HepG2 (cell line): ENCODE measurements around the gene UNC93A. TPM values are rescaled to one million over a fixed set of nuclear protein-coding genes. Genes with fewer than 3 reads are reported as not detected.

Source experiments
- ATAC-seq: fragments of 200-7000 bp; cut with Tn5 transposase; 3 replicates; pipeline ENCODE4 v1.9.1; 2020; ENCODE audit warnings: mild to moderate bottlenecking, moderate library complexity
- BruUV-seq: library from RNA; stranded (reverse); fragments of 400-500 nt; replicated peaks from 2 replicates; lab custom pipeline; 2021; lab: Mats Ljungman, UMichigan
- CTCF ChIA-PET: fragments of 300-600 bp; formaldehyde crosslinking; extraction: SDS; loops from one replicate; lab custom pipeline; 2021; ENCODE audit warnings: low total read pairs, inconsistent platforms, low intra/inter-chr PET ratio; lab: Yijun Ruan, JAX
- POLR2A ChIA-PET: fragments of 350-600 bp; sonication (Branson Sonifier 250); formaldehyde crosslinking; loops from one replicate; lab custom pipeline; 2020; ENCODE audit warnings: antibody characterized with exemption, inconsistent platforms; lab: Yijun Ruan, JAX
- DNase-seq: peaks from one replicate; pipeline ENCODE4 v3.0.0-alpha.2; 2015; ENCODE audit warnings: low spot score
- FAIRE-seq: peaks from 3 replicates; lab custom pipeline; 2011; peaks lifted over from hg19 to GRCh38; lab: Jason Lieb, UNC
- H2AFZ ChIP-seq: one replicate; pipeline ENCODE4 v1.6.1; 2011; ENCODE audit warnings: low read length, inconsistent platforms
- H3K27ac ChIP-seq: fragments of 300-600 bp; 3 replicates; pipeline ENCODE4 v1.8.0; 2011; ENCODE audit warnings: mixed run types, mild to moderate bottlenecking, mixed read lengths, low read length, inconsistent platforms; ENCODE audit not compliant: insufficient read depth; ENCODE audit errors: extremely low read length
- H3K27me3 ChIP-seq, 2 experiments: fragments of 200-600 bp in 1 of 2; 2 replicates in 1 of 2; 3 replicates in 1 of 2; pipeline versions ENCODE4 v1.6.0 to v1.8.0; 2011; ENCODE audit warnings: low read length in 2 of 2, mild to moderate bottlenecking in 2 of 2, moderate library complexity in 2 of 2, inconsistent platforms in 1 of 2; ENCODE audit not compliant: insufficient read depth in 2 of 2, control insufficient read depth in 1 of 2
- H3K36me3 ChIP-seq, 2 experiments: fragments of 200-600 bp in 1 of 2; replicated peaks in 1 of 2; 2 replicates in 1 of 2; 3 replicates in 1 of 2; pipeline versions ENCODE4 v1.5.1 to v1.8.0; 2011; ENCODE audit warnings: low read length in 2 of 2, inconsistent platforms in 1 of 2; ENCODE audit not compliant: insufficient read depth in 2 of 2, control insufficient read depth in 1 of 2
- H3K4me1 ChIP-seq: 2 replicates; pipeline ENCODE4 v1.5.1; 2012; ENCODE audit warnings: low read length, inconsistent platforms; ENCODE audit not compliant: insufficient read depth
- H3K4me2 ChIP-seq: 2 replicates; pipeline ENCODE4 v1.6.0; 2011; ENCODE audit warnings: low read depth, low read length, inconsistent platforms
- H3K4me3 ChIP-seq, 3 experiments: fragments of 200-600 bp in 1 of 3; sonication (generic), shearing (Covaris generic) in 1 of 3; replicated peaks in 1 of 3; 2 replicates each; pipeline ENCODE4 v1.5.1; 2011 to 2016; ENCODE audit warnings: low read length in 3 of 3, inconsistent platforms in 2 of 3, low read depth in 2 of 3, mild to moderate bottlenecking in 2 of 3, control low read depth in 1 of 3, mixed read lengths in 1 of 3; ENCODE audit not compliant: insufficient read depth in 1 of 3
- H3K79me2 ChIP-seq: one replicate; pipeline ENCODE4 v1.6.1; 2011; ENCODE audit warnings: low read length, inconsistent platforms; ENCODE audit not compliant: insufficient read depth
- H3K9ac ChIP-seq: 2 replicates; pipeline ENCODE4 v1.6.0; 2011; ENCODE audit warnings: mild to moderate bottlenecking, low read depth, low read length, inconsistent platforms; ENCODE audit not compliant: insufficient read depth
- H3K9me3 ChIP-seq: 2 replicates; pipeline ENCODE4 v1.5.1; 2012; ENCODE audit warnings: mild to moderate bottlenecking, low read length
- H4K20me1 ChIP-seq: 2 replicates; pipeline ENCODE4 v1.6.0; 2011; ENCODE audit warnings: inconsistent platforms, mild to moderate bottlenecking, low read length, moderate library complexity; ENCODE audit not compliant: insufficient read depth
- AKNA ChIP-seq: sonication (generic); formaldehyde crosslinking; IDR thresholded peaks from 2 replicates; pipeline ENCODE4 v1.4.0; 2020; ENCODE audit warnings: missing genetic modification reagents, borderline replicate concordance
- ATM ChIP-seq: fragments of 450-650 bp; IDR thresholded peaks from 2 replicates; pipeline ENCODE4 v1.7.1; 2017; ENCODE audit warnings: mild to moderate bottlenecking, borderline replicate concordance
- DDIT3 ChIP-seq: sonication (generic); formaldehyde crosslinking; IDR thresholded peaks from 2 replicates; pipeline ENCODE4 v1.4.0; 2020; ENCODE audit warnings: mild to moderate bottlenecking, missing genetic modification reagents
- DPF2 ChIP-seq: sonication (generic); formaldehyde crosslinking; IDR thresholded peaks from 2 replicates; pipeline ENCODE4 v1.4.0; 2020; ENCODE audit warnings: mild to moderate bottlenecking, low read depth, missing genetic modification reagents, borderline replicate concordance
- HNRNPL ChIP-seq: fragments of 200-400 bp; formaldehyde crosslinking; IDR thresholded peaks from 2 replicates; pipeline ENCODE4 v1.6.1; 2017; ENCODE audit warnings: mild to moderate bottlenecking, low read depth, low read length
- IKZF1 ChIP-seq: fragments of 450-650 bp; IDR thresholded peaks from 2 replicates; pipeline ENCODE4 v1.7.1; 2016
- IRX3 ChIP-seq: sonication (generic); formaldehyde crosslinking; IDR thresholded peaks from 2 replicates; pipeline ENCODE4 v1.8.1; 2023; ENCODE audit warnings: mild to moderate bottlenecking, low read depth, missing genetic modification reagents, borderline replicate concordance
- NFE2 ChIP-seq: sonication (generic); formaldehyde crosslinking; IDR thresholded peaks from 2 replicates; pipeline ENCODE4 v1.4.0; 2020; ENCODE audit warnings: missing genetic modification reagents
- PBX2 ChIP-seq: IDR thresholded peaks from 2 replicates; pipeline ENCODE4 v1.6.1; 2016; ENCODE audit warnings: control low read depth
- PCBP2 ChIP-seq: fragments of 200-400 bp; formaldehyde crosslinking; optimal IDR thresholded peaks from 2 replicates; pipeline ENCODE3; 2018; ENCODE audit warnings: low read length, low read depth; ENCODE audit not compliant: poor library complexity, severe bottlenecking
- ZFX ChIP-seq: sonication (generic); formaldehyde crosslinking; IDR thresholded peaks from 2 replicates; pipeline ENCODE4 v1.4.0; 2020; ENCODE audit warnings: mild to moderate bottlenecking, low read depth, missing genetic modification reagents, moderate library complexity
- ZNF687 ChIP-seq: sonication (generic); formaldehyde crosslinking; IDR thresholded peaks from 2 replicates; pipeline ENCODE4 v1.5.1; 2020; ENCODE audit warnings: mild to moderate bottlenecking, missing genetic modification reagents, moderate library complexity
- ZNF768 ChIP-seq: sonication (generic); formaldehyde crosslinking; IDR thresholded peaks from 2 replicates; pipeline ENCODE4 v1.4.0; 2020; ENCODE audit warnings: missing genetic modification reagents
- ZNF816 ChIP-seq: sonication (generic); formaldehyde crosslinking; IDR thresholded peaks from 2 replicates; pipeline ENCODE4 v1.8.0; 2022; ENCODE audit warnings: missing genetic modification reagents, mild to moderate bottlenecking, borderline replicate concordance
- WGBS: methylation state at CpG from one replicate; pipeline ENCODE4 v1.1.6; 2017; ENCODE audit warnings: low lambda C conversion rate; 5-methylcytosine and 5-hydroxymethylcytosine counted together
- in situ Hi-C: cut with HindIII; loops from 2 replicates; pipeline ENCODE4 v1.10.0; 2017; ENCODE audit warnings: low pct_unique_long_range_greater_than_20kb; ENCODE audit not compliant: extremely low pct_ligation_motif_present
- intact Hi-C: fragments of 100-400 bp; cut with micrococcal nuclease; formaldehyde crosslinking; loops from one replicate; pipeline ENCODE4 v1.10.0; 2022; ENCODE audit not compliant: unreplicated experiment
- polyA plus RNA-seq, 8 experiments: library from polyadenylated mRNA; depleted of rRNA in 3 of 8; stranded (reverse) in 7 of 8; unstranded in 1 of 8; fragments of >200 nt; fragmentation: Illumina TruSeq in 4 of 8; extraction: Trizol in 4 of 8; gene quantifications; 2 replicates each; pipeline versions ENCODE4 v1.2.1 to v1.2.3, GENCODE V29; 2011 to 2016; ENCODE audit warnings: low read depth in 4 of 8, missing spikeins in 1 of 8, mixed read lengths in 1 of 8; ENCODE audit not compliant: insufficient read depth in 1 of 8
- total RNA-seq, 5 experiments: library from RNA; depleted of rRNA; stranded (reverse); fragments of >200 nt; fragmentation: Illumina TruSeq; extraction: Trizol; gene quantifications; 2 replicates each; pipeline ENCODE4 v1.2.3, GENCODE V29; 2016; ENCODE audit warnings: low read depth in 1 of 5

Gene UNC93A
- total and polyA plus RNA-seq, 2 of the 13 experiments (the other 11 are each of a cell fraction or from before 2014, with no cell fraction given) = 11.0 to 42.7 TPM

GRCh38 chr6:167338541-167339117 lies 47.5 kb downstream of the UNC93A start:
- H3K4me3 ChIP-seq = no peak overlapping the region
- TF ChIP-seq ZNF816 (CRISPR knock-in tag) = no peak
- peak; percentile 97 for TF ChIP-seq PCBP2
- TF ChIP-seq ATM = no peak
- no peak for TF ChIP-seq IKZF1
- TF ChIP-seq DDIT3 (CRISPR knock-in tag) = no peak
- TF ChIP-seq IRX3 (CRISPR knock-in tag) = no peak
- no peak for TF ChIP-seq PBX2
- TF ChIP-seq ZNF687 (CRISPR knock-in tag) = peak; percentile 68
- TF ChIP-seq NFE2 (CRISPR knock-in tag) = no peak
- no peak for TF ChIP-seq HNRNPL
- TF ChIP-seq ZNF768 (CRISPR knock-in tag) = no peak
- TF ChIP-seq AKNA = no peak
- peak; percentile 27; the same call in 1 of the 2 replicates for TF ChIP-seq ZFX (CRISPR knock-in tag)
- TF ChIP-seq DPF2 = no peak

More at GRCh38 chr6:167338541-167339117, 47.5 kb downstream of the UNC93A start:
- no peaks in the 10 kb centered on the region for H3K79me2 ChIP-seq
- intact Hi-C loops = no loop called here
- FAIRE-seq = no peak
- CTCF ChIA-PET = no interaction called here
- no peak for DNase-seq
- no peaks in the 10 kb centered on the region for H4K20me1 ChIP-seq
- no TSS peak for BruUV-seq
- H2AFZ ChIP-seq = no peak overlapping the region
- H3K9ac ChIP-seq = no peak overlapping the region
- H3K36me3 ChIP-seq = no peaks in the 10 kb centered on the region
- no peak overlapping the region for H3K27ac ChIP-seq
- WGBS = 92% methylated on average over 5 of the region's 5 CpGs
- no peak for ATAC-seq
- H3K4me2 ChIP-seq = no peak overlapping the region
- in situ Hi-C loops = no loop called here
- H3K9me3 ChIP-seq = 0 out of 2 replicates have a peak, but pooled peaks cover 8% of the 10 kb centered on the region
- peaks cover 61% of the 10 kb centered on the region for H3K4me1 ChIP-seq
- no peaks in the 10 kb centered on the region for H3K27me3 ChIP-seq
- POLR2A ChIA-PET = no interaction called here
